ENCODE measurements around the gene ATP5MC3. TPM values are rescaled to one million over a fixed set of nuclear protein-coding genes. Genes with fewer than 3 reads are reported as not detected.

ATP5MC3 gene
- total RNA-seq, 2 experiments from 2014 or later = 161 to 371 TPM

- intact Hi-C loops (cut with micrococcal nuclease; ENCODE audit: unreplicated experiment) = loop anchor here (5.0 kb wide), 1 partner anchor 55 kb away; no protein-coding TSS in a partner anchor
- no peaks in the 10 kb centered on the region for H3K9me3 ChIP-seq (ENCODE audit: low read length)
- peaks cover 13% of the 10 kb centered on the region; the same call in 1 of the 2 replicates for H4K20me1 ChIP-seq (ENCODE audit: insufficient read depth, low read length)
- peak overlapping the region; percentile 91 for H2AFZ ChIP-seq (ENCODE audit: low read length)
- no TSS peak for BruUV-seq (replicated peaks)
- ChIA-PET POLR2A (interaction anchor here (0.6 to 2.3 kb wide), 5 partner anchors 10 to 26 kb away, joined by 3 to 12 read pairs (median 4); no protein-coding TSS in a partner anchor), CTCF (ENCODE audit: unreplicated experiment) (no interaction called here)
- peak; percentile 23 for DNase-seq (ENCODE audit: low spot score)
- no peak for TF ChIP-seq CTCF (conservative IDR thresholded peaks at IDR 0.05; ENCODE audit: low read length)
- TF ChIP-seq EZH2phosphoT487 (IDR thresholded peaks at IDR 0.05; ENCODE audit: borderline replicate concordance, low read depth, low read length) = no peak
- H3K9me2 ChIP-seq (ENCODE audit: insufficient read depth, low read length) = no peaks in the 10 kb centered on the region
- peak overlapping the region; percentile 68 for H3K27ac ChIP-seq (ENCODE audit: low read depth, low read length, poor library complexity, severe bottlenecking)
- peak overlapping the region; percentile 81 for H3K4me2 ChIP-seq (ENCODE audit: low read length)
- peak overlapping the region; percentile 99 for H3K4me3 ChIP-seq (ENCODE audit: low read depth, low read length, poor library complexity, severe bottlenecking)
- peaks cover 26% of the 10 kb centered on the region for H3K4me1 ChIP-seq (ENCODE audit: insufficient read depth, low read length, poor library complexity, severe bottlenecking)
- H3K79me2 ChIP-seq (ENCODE audit: insufficient read depth, low read depth, low read length) = peaks cover 64% of the 10 kb centered on the region
- H3K36me3 ChIP-seq (ENCODE audit: insufficient read depth, low read length) = peaks cover 23% of the 10 kb centered on the region
These were observed 14.3 kb downstream of the ATP5MC3 start for GRCh38 chr2:175167076-175167791.

- no peaks in the 10 kb centered on the region for H3K9me2 ChIP-seq (ENCODE audit: insufficient read depth, low read length)
- DNase-seq (ENCODE audit: low spot score) = no peak
- H3K36me3 ChIP-seq (ENCODE audit: insufficient read depth, low read length) = peaks cover 16% of the 10 kb centered on the region
- no peak overlapping the region for H2AFZ ChIP-seq (ENCODE audit: low read length)
- ChIA-PET POLR2A (interaction anchor here (0.6 to 2.3 kb wide), 9 partner anchors 10 to 30 kb away, joined by 3 to 12 read pairs (median 3); no protein-coding TSS in a partner anchor), CTCF (ENCODE audit: unreplicated experiment) (no interaction called here)
- H3K79me2 ChIP-seq (ENCODE audit: insufficient read depth, low read depth, low read length) = peaks cover 74% of the 10 kb centered on the region
- intact Hi-C loops (cut with micrococcal nuclease; ENCODE audit: unreplicated experiment) = loop anchor here (5.0 kb wide), 1 partner anchor 54 kb away; no protein-coding TSS in a partner anchor
- peaks cover 16% of the 10 kb centered on the region for H4K20me1 ChIP-seq (ENCODE audit: insufficient read depth, low read length)
- H3K4me1 ChIP-seq (ENCODE audit: insufficient read depth, low read length, poor library complexity, severe bottlenecking) = peaks cover 26% of the 10 kb centered on the region
- H3K9me3 ChIP-seq (ENCODE audit: low read length) = no peaks in the 10 kb centered on the region
- H3K4me3 ChIP-seq (ENCODE audit: low read depth, low read length, poor library complexity, severe bottlenecking) = peak overlapping the region; percentile 99
- no peak for TF ChIP-seq EZH2phosphoT487 (IDR thresholded peaks at IDR 0.05; ENCODE audit: borderline replicate concordance, low read depth, low read length)
- no peak for TF ChIP-seq CTCF (conservative IDR thresholded peaks at IDR 0.05; ENCODE audit: low read length)
- no TSS peak for BruUV-seq (replicated peaks)
- H3K27ac ChIP-seq (ENCODE audit: low read depth, low read length, poor library complexity, severe bottlenecking) = no peak overlapping the region
- H3K4me2 ChIP-seq (ENCODE audit: low read length) = peak overlapping the region; percentile 81
These were observed 15.2 kb downstream of the ATP5MC3 start for GRCh38 chr2:175166216-175166824.

Data from OCI-LY7 (cell line).